ENCODE measurements around the gene NDRG4.

DNA sequence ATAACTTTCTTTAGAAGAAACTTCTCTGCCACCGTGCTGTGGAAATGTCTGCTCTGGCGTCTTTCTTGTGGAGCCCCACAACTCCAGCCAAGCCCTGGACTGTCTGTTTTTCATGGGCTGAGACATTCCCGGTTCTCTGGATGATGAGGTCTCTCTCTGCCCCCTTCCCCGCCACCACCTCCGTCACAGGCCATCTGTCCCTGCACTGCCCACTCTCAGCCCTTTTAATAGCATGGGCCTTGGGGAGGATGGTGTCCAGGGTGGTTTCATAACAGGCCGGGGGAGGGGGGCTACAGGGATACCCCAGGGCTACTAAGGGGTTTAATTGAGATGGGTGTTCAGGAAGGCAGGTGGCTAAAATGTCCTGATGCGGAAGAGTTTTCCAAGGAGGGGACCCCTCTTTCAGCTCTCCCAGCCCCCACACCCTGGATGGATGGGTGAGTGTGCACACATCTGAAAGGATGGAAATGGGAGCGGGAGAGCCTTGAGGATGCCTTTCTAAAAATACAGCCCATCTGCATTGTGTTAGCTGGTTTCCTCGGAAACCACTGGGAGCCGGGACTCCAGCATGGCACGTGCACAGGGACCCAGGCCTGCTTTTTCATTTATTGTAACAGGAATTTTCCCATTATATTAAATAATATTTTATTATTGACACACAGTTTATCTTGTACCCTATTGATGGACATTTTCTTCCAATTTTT lies 14.6 kb upstream of the NDRG4 start:
- TF ChIP-seq, protein P1, sequence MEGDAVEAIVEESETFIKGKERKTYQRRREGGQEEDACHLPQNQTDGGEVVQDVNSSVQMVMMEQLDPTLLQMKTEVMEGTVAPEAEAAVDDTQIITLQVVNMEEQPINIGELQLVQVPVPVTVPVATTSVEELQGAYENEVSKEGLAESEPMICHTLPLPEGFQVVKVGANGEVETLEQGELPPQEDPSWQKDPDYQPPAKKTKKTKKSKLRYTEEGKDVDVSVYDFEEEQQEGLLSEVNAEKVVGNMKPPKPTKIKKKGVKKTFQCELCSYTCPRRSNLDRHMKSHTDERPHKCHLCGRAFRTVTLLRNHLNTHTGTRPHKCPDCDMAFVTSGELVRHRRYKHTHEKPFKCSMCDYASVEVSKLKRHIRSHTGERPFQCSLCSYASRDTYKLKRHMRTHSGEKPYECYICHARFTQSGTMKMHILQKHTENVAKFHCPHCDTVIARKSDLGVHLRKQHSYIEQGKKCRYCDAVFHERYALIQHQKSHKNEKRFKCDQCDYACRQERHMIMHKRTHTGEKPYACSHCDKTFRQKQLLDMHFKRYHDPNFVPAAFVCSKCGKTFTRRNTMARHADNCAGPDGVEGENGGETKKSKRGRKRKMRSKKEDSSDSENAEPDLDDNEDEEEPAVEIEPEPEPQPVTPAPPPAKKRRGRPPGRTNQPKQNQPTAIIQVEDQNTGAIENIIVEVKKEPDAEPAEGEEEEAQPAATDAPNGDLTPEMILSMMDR (conservative IDR thresholded peaks at IDR 0.05; ENCODE audit: low read depth in 2 of 2): no peak
- TF ChIP-seq EZH2phosphoT487 (IDR thresholded peaks at IDR 0.05; ENCODE audit: unreplicated experiment): no peak
- no peak for TF ChIP-seq EZH2 (IDR thresholded peaks at IDR 0.05; ENCODE audit: low read depth, unreplicated experiment)
- TF ChIP-seq CREB1 (CRISPR knock-in tag; IDR thresholded peaks at IDR 0.05; ENCODE audit: low read depth): no peak
- no peak for TF ChIP-seq JUNB (IDR thresholded peaks at IDR 0.05; ENCODE audit: unreplicated experiment)
- TF ChIP-seq, protein P2, sequence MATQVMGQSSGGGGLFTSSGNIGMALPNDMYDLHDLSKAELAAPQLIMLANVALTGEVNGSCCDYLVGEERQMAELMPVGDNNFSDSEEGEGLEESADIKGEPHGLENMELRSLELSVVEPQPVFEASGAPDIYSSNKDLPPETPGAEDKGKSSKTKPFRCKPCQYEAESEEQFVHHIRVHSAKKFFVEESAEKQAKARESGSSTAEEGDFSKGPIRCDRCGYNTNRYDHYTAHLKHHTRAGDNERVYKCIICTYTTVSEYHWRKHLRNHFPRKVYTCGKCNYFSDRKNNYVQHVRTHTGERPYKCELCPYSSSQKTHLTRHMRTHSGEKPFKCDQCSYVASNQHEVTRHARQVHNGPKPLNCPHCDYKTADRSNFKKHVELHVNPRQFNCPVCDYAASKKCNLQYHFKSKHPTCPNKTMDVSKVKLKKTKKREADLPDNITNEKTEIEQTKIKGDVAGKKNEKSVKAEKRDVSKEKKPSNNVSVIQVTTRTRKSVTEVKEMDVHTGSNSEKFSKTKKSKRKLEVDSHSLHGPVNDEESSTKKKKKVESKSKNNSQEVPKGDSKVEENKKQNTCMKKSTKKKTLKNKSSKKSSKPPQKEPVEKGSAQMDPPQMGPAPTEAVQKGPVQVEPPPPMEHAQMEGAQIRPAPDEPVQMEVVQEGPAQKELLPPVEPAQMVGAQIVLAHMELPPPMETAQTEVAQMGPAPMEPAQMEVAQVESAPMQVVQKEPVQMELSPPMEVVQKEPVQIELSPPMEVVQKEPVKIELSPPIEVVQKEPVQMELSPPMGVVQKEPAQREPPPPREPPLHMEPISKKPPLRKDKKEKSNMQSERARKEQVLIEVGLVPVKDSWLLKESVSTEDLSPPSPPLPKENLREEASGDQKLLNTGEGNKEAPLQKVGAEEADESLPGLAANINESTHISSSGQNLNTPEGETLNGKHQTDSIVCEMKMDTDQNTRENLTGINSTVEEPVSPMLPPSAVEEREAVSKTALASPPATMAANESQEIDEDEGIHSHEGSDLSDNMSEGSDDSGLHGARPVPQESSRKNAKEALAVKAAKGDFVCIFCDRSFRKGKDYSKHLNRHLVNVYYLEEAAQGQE (IDR thresholded peaks at IDR 0.05; ENCODE audit: unreplicated experiment): no peak
- no peak for TF ChIP-seq POLR2AphosphoS5 (IDR thresholded peaks at IDR 0.05; ENCODE audit: low read depth)
- TF ChIP-seq ZNF331 (CRISPR knock-in tag; IDR thresholded peaks at IDR 0.05; ENCODE audit: low read depth): no peak
